ENCODE results near the gene NT5C2. TPM values are rescaled to one million over a fixed set of nuclear protein-coding genes. Genes with fewer than 3 reads are reported as not detected.

Gene NT5C2
- total RNA-seq, 1 experiment from 2014 or later = 52.2 TPM

DNA sequence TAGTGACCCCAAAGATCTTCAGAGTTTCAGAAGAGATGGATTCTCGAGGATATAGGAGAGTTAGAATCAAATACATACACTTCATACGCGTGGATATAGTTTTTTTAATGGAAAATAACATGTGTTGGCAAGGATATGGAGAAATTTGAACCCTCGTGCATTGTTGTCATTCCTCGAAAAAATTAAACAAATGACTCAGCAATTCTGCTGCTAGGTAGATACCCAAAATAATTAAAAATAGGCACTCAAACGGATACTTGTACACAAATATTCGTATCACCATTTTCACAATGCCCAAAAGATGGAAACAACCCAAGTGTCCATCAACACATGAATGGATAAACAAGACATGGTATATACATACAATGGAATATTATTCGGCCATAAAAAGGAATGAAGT is 5.6 kb upstream of the NT5C2 start:
- no peak for DNase-seq (ENCODE audit: unreplicated experiment)
- no peak overlapping the region for H3K27ac Mint-ChIP-seq (ENCODE audit: low read depth, unreplicated experiment)
- TF ChIP-seq, protein P1, sequence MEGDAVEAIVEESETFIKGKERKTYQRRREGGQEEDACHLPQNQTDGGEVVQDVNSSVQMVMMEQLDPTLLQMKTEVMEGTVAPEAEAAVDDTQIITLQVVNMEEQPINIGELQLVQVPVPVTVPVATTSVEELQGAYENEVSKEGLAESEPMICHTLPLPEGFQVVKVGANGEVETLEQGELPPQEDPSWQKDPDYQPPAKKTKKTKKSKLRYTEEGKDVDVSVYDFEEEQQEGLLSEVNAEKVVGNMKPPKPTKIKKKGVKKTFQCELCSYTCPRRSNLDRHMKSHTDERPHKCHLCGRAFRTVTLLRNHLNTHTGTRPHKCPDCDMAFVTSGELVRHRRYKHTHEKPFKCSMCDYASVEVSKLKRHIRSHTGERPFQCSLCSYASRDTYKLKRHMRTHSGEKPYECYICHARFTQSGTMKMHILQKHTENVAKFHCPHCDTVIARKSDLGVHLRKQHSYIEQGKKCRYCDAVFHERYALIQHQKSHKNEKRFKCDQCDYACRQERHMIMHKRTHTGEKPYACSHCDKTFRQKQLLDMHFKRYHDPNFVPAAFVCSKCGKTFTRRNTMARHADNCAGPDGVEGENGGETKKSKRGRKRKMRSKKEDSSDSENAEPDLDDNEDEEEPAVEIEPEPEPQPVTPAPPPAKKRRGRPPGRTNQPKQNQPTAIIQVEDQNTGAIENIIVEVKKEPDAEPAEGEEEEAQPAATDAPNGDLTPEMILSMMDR (IDR thresholded peaks at IDR 0.05; ENCODE audit: unreplicated experiment) = no peak
- CTCF ChIA-PET = no interaction called here
- H3K36me3 Mint-ChIP-seq (ENCODE audit: insufficient read depth, unreplicated experiment) = no peaks in the 10 kb centered on the region
- intact Hi-C loops (cut with micrococcal nuclease) = no loop called here
- no peak overlapping the region for H3K4me3 Mint-ChIP-seq (ENCODE audit: unreplicated experiment)
- H3K27me3 Mint-ChIP-seq (ENCODE audit: insufficient read depth, unreplicated experiment) = no peaks in the 10 kb centered on the region
- no peaks in the 10 kb centered on the region for H3K9me3 Mint-ChIP-seq (ENCODE audit: unreplicated experiment)
- POLR2A ChIA-PET = interaction anchor here (0.9 kb wide), 1 partner anchor 30 kb away, joined by 3 read pairs; no protein-coding TSS in a partner anchor
- H3K4me1 Mint-ChIP-seq (ENCODE audit: insufficient read depth, unreplicated experiment) = peaks cover 9% of the 10 kb centered on the region
- BruUV-seq (replicated peaks) = no TSS peak

DNA sequence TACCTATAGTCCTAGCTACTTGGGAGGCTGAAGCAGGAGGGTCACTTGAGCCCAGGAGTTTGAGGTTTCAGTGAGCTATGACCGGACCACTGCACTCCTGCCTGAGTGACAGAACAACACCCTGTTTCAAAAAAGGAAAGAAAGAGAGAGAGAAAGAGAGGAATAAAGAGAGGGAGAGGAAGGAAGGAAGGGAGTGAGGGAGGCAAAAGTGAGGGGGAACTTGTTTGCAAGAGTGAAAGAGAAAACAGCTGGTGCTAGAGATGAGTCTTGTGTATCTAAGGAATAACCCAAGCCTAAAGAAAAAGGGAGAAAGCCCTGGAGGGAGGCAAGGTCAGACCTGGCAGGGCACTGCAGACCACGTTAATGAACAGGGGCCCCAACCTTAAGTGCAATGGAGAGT is 4.8 kb upstream of the NT5C2 start:
- BruUV-seq (replicated peaks) = no TSS peak
- Mint-ChIP-seq H3K27ac (ENCODE audit: low read depth, unreplicated experiment) (no peak overlapping the region), H3K4me1 (ENCODE audit: insufficient read depth, unreplicated experiment) (peaks cover 13% of the 10 kb centered on the region), H3K9me3 (ENCODE audit: unreplicated experiment) (no peaks in the 10 kb centered on the region), H3K27me3 (ENCODE audit: insufficient read depth, unreplicated experiment) (no peaks in the 10 kb centered on the region), H3K36me3 (ENCODE audit: insufficient read depth, unreplicated experiment) (no peaks in the 10 kb centered on the region), H3K4me3 (ENCODE audit: unreplicated experiment) (no peak overlapping the region)
- TF ChIP-seq, protein P1 (IDR thresholded peaks at IDR 0.05; ENCODE audit: unreplicated experiment) = no peak
- CTCF ChIA-PET = interaction anchor here (0.5 kb wide), 1 partner anchor 135 kb away, joined by 4 read pairs; no protein-coding TSS in a partner anchor
- no peak for DNase-seq (ENCODE audit: unreplicated experiment)
- POLR2A ChIA-PET = interaction anchor here (0.8 to 1.9 kb wide), 3 partner anchors 12 to 52 kb away, joined by 3 to 7 read pairs (median 4); no protein-coding TSS in a partner anchor
- intact Hi-C loops (cut with micrococcal nuclease) = no loop called here

DNA sequence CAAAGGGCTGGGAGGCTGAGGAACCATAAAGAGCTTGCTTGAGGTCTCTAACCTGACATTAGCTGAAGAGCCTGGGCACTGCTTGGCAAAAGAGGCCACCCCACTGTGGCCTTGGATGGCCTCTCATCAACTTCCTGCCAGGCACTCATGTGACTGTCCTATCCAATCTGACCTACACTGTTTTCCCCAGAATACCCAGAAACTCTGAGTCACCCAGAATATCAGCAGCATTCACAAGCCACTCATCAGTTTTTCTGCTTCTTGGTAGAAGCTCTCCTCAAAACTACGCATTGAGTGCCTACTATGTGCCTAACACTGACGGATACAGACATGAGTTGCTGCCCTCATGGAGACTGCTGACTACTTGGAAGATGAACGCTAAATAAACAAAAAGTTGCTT is 4.1 kb upstream of the NT5C2 start:
- H3K4me3 Mint-ChIP-seq (ENCODE audit: unreplicated experiment) = no peak overlapping the region
- ChIA-PET POLR2A (interaction anchor here (1.3 to 1.9 kb wide), 3 partner anchors 12 to 31 kb away, joined by 4 to 7 read pairs (median 4); no protein-coding TSS in a partner anchor), CTCF (interaction anchor here (0.5 to 1.1 kb wide), 3 partner anchors 12 to 136 kb away, joined by 3 to 4 read pairs (median 3); no protein-coding TSS in a partner anchor)
- no peaks in the 10 kb centered on the region for H3K27me3 Mint-ChIP-seq (ENCODE audit: insufficient read depth, unreplicated experiment)
- BruUV-seq (replicated peaks) = no TSS peak
- H3K4me1 Mint-ChIP-seq (ENCODE audit: insufficient read depth, unreplicated experiment) = peaks cover 14% of the 10 kb centered on the region
- TF ChIP-seq, protein P1 (IDR thresholded peaks at IDR 0.05; ENCODE audit: unreplicated experiment) = no peak
- DNase-seq (ENCODE audit: unreplicated experiment) = peak; percentile 58
- H3K27ac Mint-ChIP-seq (ENCODE audit: low read depth, unreplicated experiment) = no peak overlapping the region
- no peaks in the 10 kb centered on the region for H3K36me3 Mint-ChIP-seq (ENCODE audit: insufficient read depth, unreplicated experiment)
- H3K9me3 Mint-ChIP-seq (ENCODE audit: unreplicated experiment) = no peaks in the 10 kb centered on the region
- intact Hi-C loops (cut with micrococcal nuclease) = no loop called here

DNA sequence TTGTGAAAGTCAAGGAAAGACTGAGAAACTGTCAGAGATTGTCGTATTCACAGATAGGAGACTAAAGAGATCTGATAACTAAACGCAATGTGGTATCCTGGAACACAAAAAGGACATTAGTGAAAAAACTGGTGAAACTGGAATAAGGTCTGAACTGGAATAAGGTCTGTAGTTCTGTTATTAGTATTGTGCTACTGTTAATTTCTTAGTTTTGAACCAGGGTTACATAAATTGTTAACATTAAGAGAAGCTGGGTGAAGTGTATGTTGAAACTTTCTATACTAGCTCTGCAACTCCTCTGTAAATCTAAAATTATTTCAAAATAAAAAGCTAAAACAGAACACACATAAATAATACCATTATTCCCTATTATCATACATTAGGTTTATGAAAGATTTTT is 3.4 kb upstream of the NT5C2 start:
- Mint-ChIP-seq H3K27me3 (ENCODE audit: insufficient read depth, unreplicated experiment) (no peaks in the 10 kb centered on the region), H3K36me3 (ENCODE audit: insufficient read depth, unreplicated experiment) (no peaks in the 10 kb centered on the region), H3K27ac (ENCODE audit: low read depth, unreplicated experiment) (no peak overlapping the region), H3K4me3 (ENCODE audit: unreplicated experiment) (no peak overlapping the region), H3K9me3 (ENCODE audit: unreplicated experiment) (no peaks in the 10 kb centered on the region), H3K4me1 (ENCODE audit: insufficient read depth, unreplicated experiment) (peaks cover 20% of the 10 kb centered on the region)
- TF ChIP-seq, protein P1 (IDR thresholded peaks at IDR 0.05; ENCODE audit: unreplicated experiment) = no peak
- BruUV-seq (replicated peaks) = no TSS peak
- CTCF ChIA-PET = interaction anchor here (1.0 to 1.1 kb wide), 2 partner anchors 11 to 31 kb away, joined by 3 read pairs; no protein-coding TSS in a partner anchor
- no peak for DNase-seq (ENCODE audit: unreplicated experiment)
- intact Hi-C loops (cut with micrococcal nuclease) = no loop called here
- POLR2A ChIA-PET = interaction anchor here (1.3 to 1.9 kb wide), 3 partner anchors 11 to 31 kb away, joined by 4 to 7 read pairs (median 4); no protein-coding TSS in a partner anchor
